Memory B cell (primary cell): Measurements from ENCODE around the gene ITIH3.

ENCODE experiments used
- ATAC-seq: fragments of 150-1000 bp; cut with Tn5 transposase; 2 replicates; pipeline ENCODE4 v1.10.0; 2021; ENCODE audit warnings: low read depth, mild to moderate bottlenecking, moderate library complexity
- DNase-seq, 2 donors: peaks; one replicate each; pipeline ENCODE4 v3.0.0; 2022; ENCODE audit warnings: low spot score in 2 of 2
- H3K27ac Mint-ChIP-seq: one replicate; pipeline ENCODE4 v1.8.0; 2022; ENCODE audit warnings: mild to moderate bottlenecking, moderate library complexity, mixed read lengths
- H3K27me3 Mint-ChIP-seq: one replicate; pipeline ENCODE4 v1.8.0; 2022; ENCODE audit warnings: mixed read lengths
- H3K36me3 Mint-ChIP-seq: one replicate; pipeline ENCODE4 v1.8.0; 2022; ENCODE audit warnings: mild to moderate bottlenecking, mixed read lengths
- H3K4me1 Mint-ChIP-seq: one replicate; pipeline ENCODE4 v1.8.0; 2022; ENCODE audit warnings: mixed read lengths
- H3K4me3 Mint-ChIP-seq: one replicate; pipeline ENCODE4 v1.8.0; 2022; ENCODE audit warnings: mild to moderate bottlenecking, moderate library complexity, mixed read lengths
- H3K9me3 Mint-ChIP-seq: one replicate; pipeline ENCODE4 v1.8.0; 2022; ENCODE audit warnings: mixed read lengths

ITIH3 gene

DNA sequence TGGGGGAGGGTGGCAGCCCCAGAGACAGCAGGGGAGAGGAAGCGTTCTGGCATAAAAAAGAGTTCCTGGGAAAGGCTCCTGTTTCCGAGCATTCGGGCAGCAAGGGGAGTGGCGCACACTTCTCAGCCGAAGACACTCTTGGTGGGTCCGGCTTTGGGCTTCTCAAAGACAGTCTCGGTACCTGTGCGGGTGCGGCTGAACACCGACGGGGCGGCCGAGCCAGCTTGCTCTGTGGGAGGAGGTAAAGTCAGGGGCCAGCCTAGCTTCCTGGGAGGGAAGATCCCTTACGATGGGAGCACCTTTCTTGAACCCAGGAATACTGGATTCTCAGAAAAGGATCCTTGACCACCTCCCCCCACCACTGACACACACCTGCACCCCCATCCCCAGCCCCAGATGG lies 38.6 kb downstream of the ITIH3 start:
- DNase-seq (no peak), ATAC-seq (no peak)
- H3K9me3 Mint-ChIP-seq = no peaks in the 10 kb centered on the region
- H3K4me1 Mint-ChIP-seq = peaks cover 5% of the 10 kb centered on the region
- no peak overlapping the region for H3K4me3 Mint-ChIP-seq
- peaks cover 7% of the 10 kb centered on the region for H3K36me3 Mint-ChIP-seq
- H3K27me3 Mint-ChIP-seq = no peaks in the 10 kb centered on the region
- H3K27ac Mint-ChIP-seq = no peak overlapping the region

DNA sequence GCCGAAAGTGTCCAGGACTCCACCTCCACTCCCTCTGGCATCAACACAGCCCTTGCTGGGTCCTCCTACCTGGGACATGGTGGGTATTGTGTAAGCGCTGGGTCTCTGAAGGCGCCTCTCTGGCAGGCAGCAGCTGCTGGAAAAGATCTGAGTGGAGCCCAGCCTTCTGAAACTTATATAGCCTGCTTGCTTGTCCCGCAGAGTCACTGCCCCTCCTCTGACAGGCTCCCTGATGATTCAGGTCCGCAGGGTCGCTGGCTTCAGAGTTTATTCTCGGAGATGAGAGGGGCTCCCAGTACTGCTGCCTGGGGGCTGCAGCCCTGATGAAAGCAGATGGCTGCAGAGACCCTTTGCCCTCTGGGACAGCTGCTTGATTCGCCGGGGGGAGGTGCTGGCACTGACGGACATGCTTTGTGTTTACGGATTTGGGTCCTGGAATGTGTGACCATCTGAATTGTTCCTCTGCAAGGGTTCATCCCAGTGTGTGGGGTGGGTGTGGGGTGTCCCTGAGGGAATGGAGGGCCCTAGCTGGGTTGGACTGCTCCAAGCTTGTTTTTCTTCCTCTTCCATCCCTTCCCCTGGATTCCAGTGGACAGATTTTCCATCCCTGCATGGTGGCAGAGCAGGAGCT lies 40.4 kb downstream of the ITIH3 start, which contains the start of gene MUSTN1:
TSS of gene MUSTN1 (minus strand) at position 149 of the 631 bp plus-strand sequence. CDS start at position 78, 71 bp downstream.
- Mint-ChIP-seq H3K4me1 (peaks cover 5% of the 10 kb centered on the region), H3K36me3 (peaks cover 7% of the 10 kb centered on the region), H3K9me3 (no peaks in the 10 kb centered on the region), H3K27me3 (no peaks in the 10 kb centered on the region), H3K4me3 (no peak within 1 kb of the TSS), H3K27ac (no peak within 1 kb of the TSS)
- DNase-seq = no peak
- no peak for ATAC-seq

DNA sequence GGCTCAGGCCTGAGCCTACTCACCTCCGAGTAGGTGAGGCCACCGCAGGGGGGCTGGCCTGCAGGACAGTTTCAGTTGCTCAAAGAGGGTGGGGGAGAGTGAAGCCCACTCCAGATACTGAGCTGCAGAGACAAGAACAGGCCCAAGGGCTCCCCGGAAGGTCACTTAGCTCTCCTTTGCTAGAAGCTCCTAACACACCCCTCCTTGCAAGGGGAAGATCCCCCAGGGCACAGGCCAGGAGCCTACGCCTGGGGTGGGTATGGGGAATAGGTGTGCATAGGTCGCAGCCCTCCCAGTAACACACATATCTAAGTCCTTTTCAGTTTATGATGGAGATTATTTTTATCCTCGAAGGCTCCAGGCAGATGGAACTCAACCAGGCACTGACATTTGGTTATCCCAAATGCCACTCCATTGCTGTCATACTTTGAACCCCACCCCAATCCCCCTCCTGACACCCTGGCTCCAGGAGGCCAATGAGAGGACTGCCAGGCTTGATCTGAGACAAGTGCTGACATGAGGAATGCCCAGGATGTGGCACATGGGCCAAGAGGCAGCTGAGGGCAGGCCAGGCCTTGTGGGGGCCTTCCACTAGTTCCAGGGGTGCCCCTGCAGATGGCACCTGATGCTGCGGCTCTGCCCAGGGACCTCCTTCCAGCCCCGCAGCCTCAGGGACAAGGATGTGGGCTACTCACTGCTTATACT lies 41.3 kb downstream of the ITIH3 start:
- no peak overlapping the region for H3K27ac Mint-ChIP-seq
- no peaks in the 10 kb centered on the region for H3K9me3 Mint-ChIP-seq
- peaks cover 5% of the 10 kb centered on the region for H3K4me1 Mint-ChIP-seq
- DNase-seq (no peak), ATAC-seq (no peak)
- H3K4me3 Mint-ChIP-seq = no peak overlapping the region
- H3K27me3 Mint-ChIP-seq = no peaks in the 10 kb centered on the region
- H3K36me3 Mint-ChIP-seq = peaks cover 9% of the 10 kb centered on the region

- ATAC-seq (no peak), DNase-seq (no peak)
- Mint-ChIP-seq H3K36me3 (peaks cover 9% of the 10 kb centered on the region), H3K27me3 (no peaks in the 10 kb centered on the region), H3K9me3 (no peaks in the 10 kb centered on the region), H3K27ac (no peak overlapping the region), H3K4me1 (peaks cover 5% of the 10 kb centered on the region), H3K4me3 (no peak overlapping the region)
Observed at GRCh38 chr3:52836471-52836845, 41.9 kb downstream of the ITIH3 start.

DNA sequence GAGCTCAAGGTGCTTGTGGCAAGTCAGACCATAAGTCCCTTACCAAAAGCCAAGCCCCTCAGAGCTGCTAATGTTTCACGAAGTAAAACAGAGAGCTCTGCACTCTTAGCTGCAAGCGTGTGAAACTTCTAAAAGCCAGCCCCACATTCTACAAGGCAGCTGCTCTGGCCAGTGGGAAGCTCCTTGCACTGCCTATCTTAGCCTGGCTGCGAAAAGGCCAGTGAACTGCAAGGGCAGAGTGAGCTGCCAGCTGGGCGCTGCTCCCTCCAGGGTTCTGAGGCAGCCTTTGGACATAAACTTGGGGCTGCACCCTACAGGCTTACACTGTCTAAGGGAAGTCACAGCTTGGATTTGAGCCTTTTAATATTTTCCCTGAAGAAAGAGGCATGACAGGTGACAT lies 42.4 kb downstream of the ITIH3 start:
- ATAC-seq (no peak), DNase-seq (no peak)
- Mint-ChIP-seq H3K4me3 (no peak overlapping the region), H3K27ac (no peak overlapping the region), H3K4me1 (peaks cover 5% of the 10 kb centered on the region), H3K9me3 (no peaks in the 10 kb centered on the region), H3K36me3 (peaks cover 15% of the 10 kb centered on the region), H3K27me3 (no peaks in the 10 kb centered on the region)

DNA sequence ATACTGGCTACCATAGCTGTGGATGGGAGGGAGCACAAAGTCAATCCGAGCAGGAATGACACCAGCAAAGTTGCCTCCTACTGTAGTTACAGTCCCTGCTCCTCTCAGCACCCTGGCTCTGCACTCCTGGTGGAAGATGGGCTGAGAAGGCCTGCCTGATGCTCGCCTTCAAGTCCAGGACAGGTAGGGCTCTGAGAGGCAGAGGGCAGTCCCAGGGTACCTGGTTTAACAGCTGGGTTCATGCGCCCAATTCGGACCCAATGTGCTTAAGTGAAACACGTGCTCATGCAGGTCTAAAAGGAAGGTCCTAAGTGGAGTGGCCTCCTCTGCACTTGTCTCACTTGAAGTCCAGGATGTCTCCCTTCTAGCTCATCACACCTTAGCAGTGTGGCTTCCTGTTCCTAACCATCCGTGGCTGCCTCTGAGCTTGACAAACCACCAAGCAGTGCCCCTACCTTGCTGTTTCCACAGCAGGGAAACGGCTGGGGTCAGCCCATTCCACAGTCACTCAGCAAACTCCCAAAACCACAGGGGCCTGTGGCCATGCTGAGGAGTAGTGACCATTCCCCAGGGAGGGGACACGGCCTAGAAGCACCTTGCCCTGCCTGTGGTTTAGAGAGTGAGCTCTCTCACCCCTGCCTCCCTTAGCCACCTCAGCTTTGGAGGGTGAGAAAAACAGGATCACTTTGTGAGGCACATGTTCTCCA lies 44.1 kb downstream of the ITIH3 start:
- Mint-ChIP-seq H3K27ac (no peak overlapping the region), H3K4me1 (peaks cover 5% of the 10 kb centered on the region), H3K27me3 (no peaks in the 10 kb centered on the region), H3K4me3 (no peak overlapping the region), H3K9me3 (no peaks in the 10 kb centered on the region), H3K36me3 (peaks cover 13% of the 10 kb centered on the region)
- no peak for ATAC-seq
- DNase-seq = no peak

DNA sequence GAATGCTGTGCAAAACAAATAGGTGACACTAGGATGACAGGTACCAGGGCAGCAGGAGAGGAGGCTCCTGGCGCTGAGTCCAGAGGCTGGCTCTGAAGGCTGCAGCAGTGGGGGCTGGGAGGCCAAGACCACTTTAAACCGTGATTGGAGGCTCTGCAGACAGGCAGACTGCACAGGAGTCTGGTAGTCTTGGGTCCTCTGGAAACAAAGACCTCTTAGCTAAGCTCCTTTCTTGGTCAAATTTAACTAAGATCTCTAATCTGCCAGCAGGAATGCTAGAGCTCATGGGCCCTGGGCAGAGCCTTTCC lies 44.6 kb downstream of the ITIH3 start:
- Mint-ChIP-seq H3K9me3 (no peaks in the 10 kb centered on the region), H3K36me3 (peaks cover 13% of the 10 kb centered on the region), H3K27me3 (no peaks in the 10 kb centered on the region), H3K27ac (no peak overlapping the region), H3K4me1 (peaks cover 5% of the 10 kb centered on the region), H3K4me3 (no peak overlapping the region)
- DNase-seq = no peak
- ATAC-seq = no peak

DNA sequence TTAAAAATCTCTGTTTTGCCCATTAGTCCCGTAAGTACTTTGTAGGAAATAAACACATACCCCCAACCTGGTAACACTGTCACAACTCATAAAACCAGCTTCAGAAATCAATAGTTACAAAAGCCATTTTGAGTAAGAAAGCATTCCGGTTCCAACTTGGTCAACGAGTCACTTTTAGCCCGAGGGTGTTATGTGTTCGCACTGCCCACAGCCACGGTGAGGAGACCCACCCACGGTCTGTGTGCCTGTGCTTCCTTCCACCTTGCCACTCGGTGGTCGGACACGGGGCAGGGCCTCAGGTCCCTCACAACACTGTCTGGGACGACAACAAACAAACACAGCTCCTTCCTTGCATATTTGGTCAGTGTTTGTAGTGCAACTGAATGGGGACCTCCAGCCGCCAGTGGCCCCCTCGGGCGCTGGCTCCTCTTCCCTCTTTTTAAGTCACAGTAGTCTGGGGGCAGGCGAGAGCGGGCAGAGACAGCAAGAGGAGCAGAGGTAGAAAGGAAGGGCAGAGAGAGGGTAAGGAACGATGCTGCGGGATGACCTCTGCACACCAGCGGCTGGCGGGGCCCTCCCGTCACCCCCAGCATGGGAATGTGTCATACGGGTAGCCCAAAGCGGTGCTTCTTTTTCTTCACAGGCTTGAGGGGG lies 45.4 kb downstream of the ITIH3 start:
- ATAC-seq (no peak), DNase-seq (no peak)
- no peak overlapping the region for H3K4me3 Mint-ChIP-seq
- H3K4me1 Mint-ChIP-seq = peaks cover 5% of the 10 kb centered on the region
- H3K36me3 Mint-ChIP-seq = peaks cover 15% of the 10 kb centered on the region
- no peaks in the 10 kb centered on the region for H3K9me3 Mint-ChIP-seq
- H3K27me3 Mint-ChIP-seq = no peaks in the 10 kb centered on the region
- H3K27ac Mint-ChIP-seq = no peak overlapping the region

- H3K9me3 Mint-ChIP-seq = no peaks in the 10 kb centered on the region
- DNase-seq (no peak), ATAC-seq (no peak)
- H3K27ac Mint-ChIP-seq = peak overlapping the region; percentile 3
- no peak overlapping the region for H3K4me3 Mint-ChIP-seq
- H3K27me3 Mint-ChIP-seq = no peaks in the 10 kb centered on the region
- H3K36me3 Mint-ChIP-seq = peaks cover 13% of the 10 kb centered on the region
- peaks cover 5% of the 10 kb centered on the region for H3K4me1 Mint-ChIP-seq
Observed at GRCh38 chr3:52841211-52841980, 46.8 kb downstream of the ITIH3 start.

- H3K4me1 Mint-ChIP-seq = peaks cover 2% of the 10 kb centered on the region
- no peak for DNase-seq
- no peaks in the 10 kb centered on the region for H3K27me3 Mint-ChIP-seq
- peaks cover 10% of the 10 kb centered on the region for H3K36me3 Mint-ChIP-seq
- H3K9me3 Mint-ChIP-seq = no peaks in the 10 kb centered on the region
- peak overlapping the region; percentile 3 for H3K27ac Mint-ChIP-seq
- no peak for ATAC-seq
- no peak overlapping the region for H3K4me3 Mint-ChIP-seq
Observed at GRCh38 chr3:52841981-52842340, 47.4 kb downstream of the ITIH3 start.

DNA sequence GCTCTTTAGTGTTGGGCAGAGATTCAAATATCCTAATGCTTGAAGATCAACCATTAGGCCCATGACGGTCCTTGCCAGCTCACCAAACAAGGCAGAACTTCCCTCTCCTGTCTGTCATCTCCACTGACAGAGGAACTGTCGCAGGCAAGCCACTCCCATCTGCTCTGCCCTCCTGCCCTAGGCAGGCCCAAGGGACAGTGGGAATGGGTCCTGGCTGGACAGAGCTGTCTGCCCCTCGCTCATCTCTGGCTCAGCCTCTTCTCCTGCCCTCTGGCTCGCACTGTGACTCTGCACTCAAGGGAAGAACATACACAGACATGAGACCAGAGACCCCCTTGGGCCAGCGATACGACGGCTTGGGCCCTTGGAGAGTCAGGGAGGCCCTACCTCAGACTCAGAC lies 47.8 kb downstream of the ITIH3 start:
- no peaks in the 10 kb centered on the region for H3K9me3 Mint-ChIP-seq
- peaks cover 10% of the 10 kb centered on the region for H3K36me3 Mint-ChIP-seq
- no peak overlapping the region for H3K27ac Mint-ChIP-seq
- H3K27me3 Mint-ChIP-seq = no peaks in the 10 kb centered on the region
- H3K4me3 Mint-ChIP-seq = no peak overlapping the region
- H3K4me1 Mint-ChIP-seq = peaks cover 2% of the 10 kb centered on the region
- no peak for DNase-seq
- no peak for ATAC-seq

DNA sequence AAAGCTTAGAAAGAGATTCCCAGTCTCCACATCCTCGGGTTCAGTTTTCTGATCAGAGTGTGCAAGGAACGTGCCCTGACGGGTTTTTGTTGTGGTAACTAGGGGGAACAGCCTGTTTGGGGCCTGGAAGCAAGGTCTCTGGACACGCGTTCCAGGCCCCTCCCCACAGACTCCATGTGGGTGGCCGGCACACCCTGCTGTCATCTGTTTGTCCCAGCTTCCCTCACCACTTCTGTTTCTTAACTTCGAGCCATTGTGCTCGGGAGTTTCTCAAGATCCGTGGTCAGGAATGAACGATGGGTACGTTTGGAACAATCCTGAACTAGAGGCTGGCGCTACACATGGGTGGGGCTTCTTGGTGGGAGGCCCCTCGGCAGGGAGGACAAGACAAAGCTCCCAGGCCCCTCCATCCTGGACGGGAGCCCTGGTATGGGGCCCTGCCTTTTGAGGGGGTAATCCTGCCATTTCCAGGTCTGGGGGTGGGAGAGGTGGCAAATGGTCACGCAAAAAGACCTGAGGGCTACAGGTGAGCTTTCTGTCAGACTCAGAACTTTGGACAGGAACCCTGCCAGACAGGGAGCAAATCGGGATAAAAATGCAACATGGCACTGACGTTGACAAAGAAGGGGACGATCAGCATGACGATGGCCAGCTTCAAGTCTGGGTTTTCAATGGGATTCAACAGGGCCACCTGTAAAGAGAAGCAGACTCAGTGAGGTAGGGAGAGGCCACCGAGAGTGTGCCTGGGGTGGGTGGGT lies 48.7 kb downstream of the ITIH3 start:
- Mint-ChIP-seq H3K36me3 (peaks cover 10% of the 10 kb centered on the region), H3K27ac (no peak overlapping the region)

GRCh38 chr3:52843881-52844280 lies 49.3 kb downstream of the ITIH3 start:
- ATAC-seq (no peak), DNase-seq (no peak)
- no peak overlapping the region for H3K4me3 Mint-ChIP-seq
- H3K4me1 Mint-ChIP-seq = no peaks in the 10 kb centered on the region
- H3K36me3 Mint-ChIP-seq = peaks cover 10% of the 10 kb centered on the region
- no peak overlapping the region for H3K27ac Mint-ChIP-seq
- no peaks in the 10 kb centered on the region for H3K9me3 Mint-ChIP-seq
- no peaks in the 10 kb centered on the region for H3K27me3 Mint-ChIP-seq

More for the DNA sequence above, 48.7 kb downstream of the ITIH3 start:
- no peak overlapping the region for H3K4me3 Mint-ChIP-seq
- H3K9me3 Mint-ChIP-seq = no peaks in the 10 kb centered on the region
- no peaks in the 10 kb centered on the region for H3K4me1 Mint-ChIP-seq
- H3K27me3 Mint-ChIP-seq = no peaks in the 10 kb centered on the region
- ATAC-seq = no peak
- no peak for DNase-seq
